Skeletal muscle tissue (tissue), 4 donors: ENCODE data around the gene CDK5RAP3. TPM values are rescaled to one million over a fixed set of nuclear protein-coding genes. Genes with fewer than 3 reads are reported as not detected.
"Not testable (repeated sequence)": the region's sequence is repeated elsewhere in the genome, so short reads cannot be mapped to it uniquely, and the experiment has no call there.

Experiments
- H3K27ac ChIP-seq: one replicate; pipeline ENCODE4 v1.7.0; 2013; ENCODE audit warnings: mild to moderate bottlenecking, low read depth, low read length, inconsistent platforms
- H3K27me3 ChIP-seq, 3 donors: one replicate each; pipeline ENCODE4 v1.7.0; 2013; ENCODE audit warnings: low read length in 3 of 3; ENCODE audit not compliant: control insufficient read depth in 3 of 3, insufficient read depth in 3 of 3
- H3K36me3 ChIP-seq, 3 donors: one replicate each; pipeline ENCODE4 v1.7.0; 2013; ENCODE audit warnings: low read length in 3 of 3; ENCODE audit not compliant: control insufficient read depth in 3 of 3, insufficient read depth in 3 of 3
- H3K4me1 ChIP-seq, 3 donors: one replicate each; pipeline ENCODE4 v1.7.0; 2013; ENCODE audit warnings: low read length in 3 of 3, mild to moderate bottlenecking in 3 of 3; ENCODE audit not compliant: control insufficient read depth in 3 of 3, insufficient read depth in 3 of 3
- H3K4me3 ChIP-seq, 3 donors: one replicate each; pipeline ENCODE4 v1.7.0; 2013; ENCODE audit warnings: low read length in 3 of 3
- H3K9ac ChIP-seq, 3 donors: one replicate each; pipeline ENCODE4 v1.7.0; 2013; ENCODE audit warnings: low read length in 3 of 3, mild to moderate bottlenecking in 3 of 3, moderate library complexity in 2 of 3, low read depth in 1 of 3
- H3K9me3 ChIP-seq, 3 donors: one replicate each; pipeline ENCODE4 v1.7.0; 2013; ENCODE audit warnings: low read length in 3 of 3; ENCODE audit not compliant: control insufficient read depth in 3 of 3
- total RNA-seq: library from RNA; depleted of rRNA; stranded (reverse); fragments of >200 nt; gene quantifications from one replicate; pipeline ENCODE4 v1.2.3, GENCODE V29; 2014
- donor health status: Osteomylitis.

Gene CDK5RAP3
- total RNA-seq, 1 donor from 2014 or later, result 59.0 TPM

DNA sequence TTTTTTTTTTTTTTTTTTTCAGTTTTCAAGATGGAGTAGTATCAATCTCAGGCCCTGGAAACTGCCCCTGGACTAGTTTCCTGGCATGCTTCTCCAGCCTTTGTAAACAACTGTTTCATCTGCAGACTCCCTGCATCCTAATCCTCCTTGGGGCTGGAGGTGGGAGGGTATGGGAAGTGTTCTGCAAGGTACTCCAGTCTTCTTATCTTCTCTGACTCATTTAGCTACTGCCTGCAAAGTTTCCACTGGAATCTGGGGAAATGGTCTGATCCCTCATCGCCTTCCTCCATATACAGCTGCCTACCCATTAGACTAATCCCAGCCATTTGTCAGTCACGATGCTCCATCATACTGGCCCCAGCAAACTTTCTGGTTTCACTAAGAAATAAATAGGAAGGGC lies 45.2 kb downstream of the CDK5RAP3 start:
- peaks cover 25 to 41% (median 28%) of the 10 kb centered on the region in 3 donors for H3K27me3 ChIP-seq
- H3K36me3 ChIP-seq, result no peaks in the 10 kb centered on the region
- no peak overlapping the region for H3K9ac ChIP-seq
- no peak overlapping the region for H3K27ac ChIP-seq
- H3K4me1 ChIP-seq, result peaks cover 5 to 13% (median 11%) of the 10 kb centered on the region in 3 donors
- H3K4me3 ChIP-seq, result no peak overlapping the region
- H3K9me3 ChIP-seq, result no peaks in the 10 kb centered on the region

DNA sequence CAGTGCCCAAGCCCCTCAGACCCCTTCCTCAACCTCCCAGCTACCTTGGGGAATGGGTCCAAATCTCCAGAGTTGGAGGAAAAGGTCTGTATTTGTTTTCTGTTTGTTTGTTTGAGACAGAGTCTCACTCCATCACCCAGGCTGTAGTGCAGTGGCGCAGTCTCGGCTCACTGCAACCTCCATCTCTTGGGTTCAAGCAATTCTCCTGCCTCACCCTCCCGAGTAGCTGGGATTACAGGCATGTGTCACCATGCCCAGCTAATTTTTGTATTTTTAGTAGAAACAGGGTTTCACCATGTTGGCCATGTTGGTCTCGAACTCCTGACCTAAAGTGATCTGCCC lies 46.9 kb downstream of the CDK5RAP3 start:
- peaks cover 10 to 27% (median 13%) of the 10 kb centered on the region in 3 donors for H3K27me3 ChIP-seq
- not testable (repeated sequence) for H3K9me3 ChIP-seq, H3K4me3 ChIP-seq, H3K4me1 ChIP-seq, H3K27ac ChIP-seq, H3K36me3 ChIP-seq, H3K9ac ChIP-seq

DNA sequence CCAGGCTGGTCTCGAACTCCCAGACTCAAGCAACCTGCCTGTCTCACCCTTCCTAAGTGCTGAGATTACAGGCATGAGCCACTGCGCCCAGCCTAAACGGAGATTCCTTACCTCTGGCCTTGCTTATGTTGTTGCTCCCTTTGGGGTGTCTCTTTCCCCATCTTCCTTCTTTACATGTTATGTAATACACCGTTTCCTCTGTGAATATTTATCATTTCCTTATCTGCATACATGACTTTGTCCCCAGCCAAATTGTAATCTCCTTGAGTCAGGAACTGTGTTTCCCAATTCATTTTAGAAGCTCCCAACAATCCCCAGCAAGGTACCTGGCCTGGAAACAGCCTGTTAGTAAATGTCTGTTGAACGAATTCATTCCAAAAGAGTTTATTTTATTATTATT lies 51.0 kb downstream of the CDK5RAP3 start:
- peaks cover 33% of the 10 kb centered on the region in 3 donors for H3K4me1 ChIP-seq
- H3K27ac ChIP-seq, result no peak overlapping the region
- no peak overlapping the region for H3K9ac ChIP-seq
- H3K9me3 ChIP-seq, result no peaks in the 10 kb centered on the region
- peaks cover 0 to 7% (median 0%) of the 10 kb centered on the region in 3 donors for H3K27me3 ChIP-seq
- no peaks in the 10 kb centered on the region for H3K36me3 ChIP-seq
- H3K4me3 ChIP-seq, result no peak overlapping the region

DNA sequence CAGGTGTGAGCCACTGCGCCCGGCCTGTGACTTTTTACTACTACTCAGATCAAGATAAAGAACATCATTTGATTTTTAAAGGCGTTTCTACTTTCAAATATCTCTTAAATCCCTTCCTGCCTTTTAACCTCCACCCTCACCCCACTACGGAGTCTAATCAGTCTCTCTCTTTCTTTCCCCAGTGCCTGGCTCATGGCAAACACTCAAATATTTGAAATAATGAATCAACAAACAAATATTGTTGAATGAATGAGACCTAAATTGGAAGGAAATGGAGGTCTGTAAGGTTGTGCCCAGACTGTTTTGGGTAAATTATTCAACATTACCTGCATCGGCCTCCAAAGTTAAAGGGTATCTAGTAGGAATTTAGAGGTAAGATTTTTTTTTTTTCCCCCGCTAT lies 52.0 kb downstream of the CDK5RAP3 start:
- peaks cover 0 to 7% (median 0%) of the 10 kb centered on the region in 3 donors for H3K27me3 ChIP-seq
- H3K27ac ChIP-seq, result no peak overlapping the region
- no peak overlapping the region for H3K9ac ChIP-seq
- H3K4me1 ChIP-seq, result peaks cover 36 to 41% (median 41%) of the 10 kb centered on the region in 3 donors
- no peaks in the 10 kb centered on the region for H3K36me3 ChIP-seq
- no peaks in the 10 kb centered on the region for H3K9me3 ChIP-seq
- no peak overlapping the region for H3K4me3 ChIP-seq

DNA sequence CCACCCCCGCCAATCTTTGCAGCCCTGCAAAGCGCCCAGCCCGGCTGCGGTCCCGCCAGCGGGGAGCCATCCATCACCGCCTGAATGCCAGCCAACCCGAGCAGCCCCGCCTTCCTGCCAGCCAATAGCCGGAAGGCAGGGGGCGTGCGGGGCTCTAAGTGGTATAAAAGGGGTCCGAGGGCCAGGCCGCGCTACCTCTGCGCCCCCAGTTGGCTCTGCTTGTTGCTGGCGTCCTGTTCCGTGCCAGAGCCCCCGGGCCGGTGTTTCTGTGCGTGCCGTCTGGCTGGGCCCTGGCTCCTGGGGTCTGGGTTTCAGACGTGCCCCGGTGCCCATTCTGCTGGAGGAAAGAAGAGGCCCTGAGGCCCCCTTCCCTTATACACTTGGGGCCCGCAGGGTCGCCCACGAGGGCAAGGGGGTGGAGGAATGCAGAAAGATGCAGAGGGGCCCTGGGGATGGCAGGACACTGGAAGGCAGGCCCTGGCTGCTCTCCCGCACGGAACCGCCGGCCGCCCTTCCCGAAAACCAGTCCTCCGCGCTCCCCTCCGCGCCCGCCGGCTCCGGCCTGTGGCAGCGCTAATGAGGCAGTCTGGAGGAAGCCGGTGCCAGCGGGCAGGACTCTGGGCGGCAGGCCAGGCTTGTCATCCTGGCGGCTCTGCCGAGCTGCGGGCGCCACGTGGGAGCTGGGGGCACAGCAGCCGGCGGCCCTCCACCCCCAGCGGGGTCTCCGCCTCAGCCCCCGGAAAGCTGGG lies 52.7 kb downstream of the CDK5RAP3 start:
- peaks cover 0 to 7% (median 0%) of the 10 kb centered on the region in 3 donors for H3K27me3 ChIP-seq
- H3K4me3 ChIP-seq, result peak overlapping the region; percentile 51 to 74 (median 63)
- peak overlapping the region; percentile 34 for H3K27ac ChIP-seq
- no peaks in the 10 kb centered on the region for H3K9me3 ChIP-seq
- peak overlapping the region; percentile 36 to 76 (median 64) for H3K9ac ChIP-seq
- no peaks in the 10 kb centered on the region for H3K36me3 ChIP-seq
- H3K4me1 ChIP-seq, result peaks cover 36 to 41% (median 41%) of the 10 kb centered on the region in 3 donors

DNA sequence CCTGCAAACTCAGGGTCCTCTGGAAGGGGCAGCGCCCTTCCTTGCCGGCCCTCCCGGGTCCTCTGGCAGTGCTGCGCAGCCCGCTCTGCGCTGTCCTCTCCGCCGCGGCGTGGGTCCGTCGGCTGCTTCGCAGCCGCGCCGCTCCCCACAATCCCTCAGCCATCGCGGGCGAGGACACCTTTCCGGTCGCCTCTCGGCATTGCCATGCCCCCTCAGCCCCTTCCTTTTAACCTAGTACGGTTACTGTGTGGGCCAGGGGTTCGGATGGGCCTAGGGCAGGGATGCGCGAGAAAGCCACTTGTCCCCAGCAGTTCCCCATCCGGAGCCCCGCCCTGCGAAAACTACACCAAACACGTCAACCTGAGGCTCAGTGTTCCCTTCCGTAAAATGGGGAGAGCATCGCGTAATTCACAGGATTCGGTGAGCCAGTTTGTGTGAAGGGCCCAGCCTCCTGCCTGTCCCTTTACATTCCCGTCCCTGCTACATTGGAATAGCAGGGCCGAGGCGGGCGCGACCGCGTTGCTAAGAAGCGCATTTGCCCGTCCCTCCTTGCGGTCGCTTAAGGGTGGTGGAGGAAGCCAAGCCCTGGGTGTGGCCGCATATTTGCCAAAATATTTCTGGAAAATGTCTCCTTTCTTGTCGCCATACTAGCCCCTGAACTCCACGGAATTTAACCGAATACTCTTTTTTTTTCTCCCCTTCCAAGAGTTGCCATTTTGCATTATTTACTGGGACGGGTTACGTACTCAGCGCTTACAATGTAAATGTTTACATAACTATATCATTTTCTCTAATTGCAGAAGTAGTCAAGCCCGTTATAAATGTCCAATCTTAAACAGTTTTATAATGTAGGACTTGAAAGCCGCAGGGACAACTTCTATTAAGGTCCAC lies 53.5 kb downstream of the CDK5RAP3 start:
- peaks cover 36 to 41% (median 41%) of the 10 kb centered on the region in 3 donors for H3K4me1 ChIP-seq
- no peaks in the 10 kb centered on the region for H3K9me3 ChIP-seq
- peak overlapping the region; percentile 51 to 74 (median 63) for H3K4me3 ChIP-seq
- H3K36me3 ChIP-seq, result no peaks in the 10 kb centered on the region
- peaks cover 0 to 3% (median 0%) of the 10 kb centered on the region in 3 donors for H3K27me3 ChIP-seq
- H3K27ac ChIP-seq, result peak overlapping the region; percentile 34
- H3K9ac ChIP-seq, result peak overlapping the region; percentile 36 to 76 (median 64)

DNA sequence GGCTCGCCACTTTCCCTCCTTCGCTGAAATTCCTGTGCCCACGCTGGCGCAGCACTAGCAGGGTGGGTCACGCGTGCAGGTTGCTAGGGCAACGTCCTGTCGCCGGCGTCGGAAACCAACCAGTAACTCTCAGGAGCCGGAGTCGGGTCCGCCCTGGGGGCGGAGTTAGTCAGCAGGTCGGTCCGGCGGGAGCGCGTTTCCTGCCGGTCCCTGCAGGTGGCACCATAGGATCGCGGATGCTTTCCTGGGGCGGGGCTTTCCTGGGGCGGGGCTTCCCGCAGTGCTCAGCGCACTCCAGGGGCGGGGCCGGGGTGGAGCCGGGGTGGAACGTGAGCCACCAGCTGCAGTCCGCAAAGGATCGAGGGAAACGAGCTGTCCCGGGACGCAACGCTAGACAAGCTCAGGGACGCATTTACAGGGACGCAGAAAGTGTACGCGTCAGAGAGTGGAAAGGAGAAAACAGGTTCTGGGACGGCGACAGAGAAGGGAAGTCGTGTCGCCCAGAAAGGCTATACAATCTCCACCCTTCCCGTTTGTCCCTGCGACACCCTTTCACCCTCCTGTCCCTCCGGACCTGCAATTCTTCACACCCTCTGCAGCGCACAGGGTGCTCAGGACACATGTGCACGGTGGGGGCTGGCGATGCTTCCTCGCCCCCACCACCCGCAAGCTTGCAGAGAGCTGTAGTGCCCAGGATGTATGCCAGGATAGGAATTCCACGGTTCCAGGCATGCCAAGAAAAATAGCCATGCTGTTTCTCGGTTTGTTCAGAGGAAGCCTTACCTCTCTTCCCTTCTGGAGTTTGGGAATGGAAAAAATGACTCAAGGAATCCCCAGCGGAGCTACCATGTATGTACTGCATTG lies 54.4 kb downstream of the CDK5RAP3 start:
- no peaks in the 10 kb centered on the region for H3K9me3 ChIP-seq
- H3K36me3 ChIP-seq, result no peaks in the 10 kb centered on the region
- peak overlapping the region; percentile 73 for H3K27ac ChIP-seq
- peak overlapping the region; percentile 85 to 94 (median 86) for H3K4me3 ChIP-seq
- H3K27me3 ChIP-seq, result peaks cover 0 to 3% (median 0%) of the 10 kb centered on the region in 3 donors
- H3K9ac ChIP-seq, result peak overlapping the region; percentile 69 to 93 (median 72)
- H3K4me1 ChIP-seq, result peaks cover 36 to 41% (median 41%) of the 10 kb centered on the region in 3 donors

DNA sequence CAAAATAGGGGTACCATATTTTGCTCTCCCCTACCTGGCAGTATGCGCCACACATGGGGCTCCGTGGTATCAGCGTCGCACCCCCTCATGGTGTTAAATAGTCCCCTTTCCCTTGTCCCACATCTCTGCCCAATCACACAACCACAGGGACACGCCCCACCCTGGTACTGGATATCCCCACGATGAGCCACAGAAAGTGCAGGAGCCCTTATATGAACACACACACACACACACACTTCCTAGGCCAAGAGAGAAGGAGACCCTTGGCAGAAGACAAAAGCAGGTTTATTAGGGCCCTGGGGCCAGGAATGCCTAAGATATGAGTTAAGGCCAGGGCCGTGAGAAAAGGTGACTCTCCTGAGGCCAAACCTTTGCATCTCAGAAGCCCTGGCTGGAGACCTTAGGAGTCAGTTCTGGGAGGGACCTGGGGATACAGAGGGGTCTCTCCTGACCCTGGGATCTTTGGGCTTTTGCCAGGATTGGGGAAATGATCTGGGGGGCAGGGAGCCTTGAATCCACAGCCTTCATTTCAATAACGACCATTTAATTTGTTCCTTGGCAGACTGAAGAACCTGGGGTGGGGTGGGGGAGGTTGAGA lies 55.1 kb downstream of the CDK5RAP3 start:
- H3K4me3 ChIP-seq, result peak overlapping the region; percentile 85 to 94 (median 86)
- H3K9ac ChIP-seq, result peak overlapping the region; percentile 30 to 93 (median 72)

More for the DNA sequence above, 55.1 kb downstream of the CDK5RAP3 start:
- peaks cover 0 to 2% (median 0%) of the 10 kb centered on the region in 3 donors for H3K36me3 ChIP-seq
- no peaks in the 10 kb centered on the region for H3K9me3 ChIP-seq
- H3K4me1 ChIP-seq, result peaks cover 36 to 45% (median 44%) of the 10 kb centered on the region in 3 donors
- H3K27ac ChIP-seq, result peak overlapping the region; percentile 73
- H3K27me3 ChIP-seq, result peaks cover 0 to 3% (median 0%) of the 10 kb centered on the region in 3 donors
